Measurements from ENCODE around the gene ZNF185.

ZNF185 gene

DNA sequence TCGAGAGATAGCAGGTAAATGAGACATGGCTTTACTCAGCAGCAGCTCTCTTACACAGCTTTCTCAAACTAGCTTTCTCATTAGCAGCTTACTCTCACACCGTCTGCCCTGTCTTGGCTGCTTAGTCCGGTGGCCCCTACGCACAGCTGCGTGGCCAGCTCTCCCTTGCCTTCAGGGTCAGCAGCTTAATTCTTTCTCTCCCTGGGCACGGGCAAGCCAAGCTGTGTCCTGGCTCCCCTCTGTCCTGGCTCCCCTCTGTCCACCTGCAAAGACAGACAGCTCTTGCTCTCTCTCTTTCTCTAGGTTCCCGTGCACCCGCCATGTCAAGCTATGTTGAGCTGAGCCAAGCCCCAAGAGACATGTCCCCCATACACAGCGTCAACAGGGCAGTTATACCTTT is 39.4 kb downstream of the ZNF185 start:
- Mint-ChIP-seq H3K4me1 (no peaks in the 10 kb centered on the region), H3K27me3 (no peaks in the 10 kb centered on the region), H3K36me3 (no peaks in the 10 kb centered on the region), H3K4me3 (no peak overlapping the region), H3K27ac (no peak overlapping the region), H3K9me3 (no peaks in the 10 kb centered on the region)
- DNase-seq (ENCODE audit: low spot score in 2 of 2) (no peak), ATAC-seq (ENCODE audit: low read depth) (no peak)

DNA sequence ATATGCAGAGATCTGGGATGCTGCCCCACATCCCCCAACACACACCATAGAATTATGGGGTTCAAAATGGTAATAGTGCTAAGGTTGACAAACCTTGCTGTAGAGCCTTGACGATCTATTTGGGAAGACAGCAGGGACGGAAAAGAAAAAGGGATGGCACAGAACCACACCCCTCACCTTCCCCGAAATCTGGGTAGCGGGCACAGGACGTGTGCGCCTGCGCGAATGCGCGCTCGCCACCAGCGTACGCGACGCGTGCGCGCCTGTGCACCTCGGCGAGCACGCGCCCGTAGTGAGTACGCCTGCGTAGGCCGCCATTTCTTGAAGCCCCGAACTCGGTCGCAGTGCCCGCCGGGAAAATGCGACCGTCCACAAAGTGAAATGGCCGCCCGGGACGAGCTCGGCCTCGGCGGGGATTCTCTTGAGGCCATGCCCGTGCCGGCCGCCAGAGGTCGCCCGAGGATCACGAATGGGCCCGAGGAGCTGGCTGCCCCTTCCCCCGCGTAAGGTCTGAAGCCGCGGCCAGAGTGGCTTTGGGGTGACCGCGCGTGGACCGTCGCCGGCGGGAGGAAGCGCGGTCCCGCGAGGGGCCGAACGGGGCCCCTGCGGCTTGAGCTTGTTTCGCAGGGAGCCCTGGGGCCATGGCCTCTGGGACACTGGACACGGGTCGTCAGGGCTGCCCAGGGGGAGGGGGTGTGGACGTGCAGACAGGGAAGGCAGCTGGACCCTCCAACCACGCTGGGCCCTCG is 43.6 kb downstream of the ZNF185 start:
- peaks cover 2% of the 10 kb centered on the region for H3K36me3 Mint-ChIP-seq
- H3K27me3 Mint-ChIP-seq = no peaks in the 10 kb centered on the region
- peak; percentile 86 to 87 for DNase-seq (ENCODE audit: low spot score in 2 of 2)
- H3K9me3 Mint-ChIP-seq = no peaks in the 10 kb centered on the region
- H3K27ac Mint-ChIP-seq = peak overlapping the region; percentile 86
- no peaks in the 10 kb centered on the region for H3K4me1 Mint-ChIP-seq
- peak; percentile 99 for ATAC-seq (ENCODE audit: low read depth)
- H3K4me3 Mint-ChIP-seq = peak overlapping the region; percentile 88

DNA sequence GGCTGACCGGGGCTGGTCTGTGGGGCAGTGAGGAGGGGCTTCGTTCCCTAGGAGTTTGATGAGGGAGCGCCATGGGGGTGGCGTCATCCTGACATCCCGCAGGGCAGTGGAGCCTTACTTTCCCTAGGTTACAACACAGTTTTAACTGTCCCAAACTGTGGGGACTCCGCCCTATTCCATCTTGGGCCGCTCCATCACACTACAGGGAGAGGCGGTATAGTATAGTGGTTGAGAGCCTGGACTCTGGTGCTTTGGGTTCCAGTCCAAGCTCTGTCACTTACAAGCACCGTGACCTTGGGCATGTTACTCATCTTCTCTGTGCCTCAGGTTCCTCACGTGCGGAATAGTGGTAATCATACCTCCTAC is 44.2 kb downstream of the ZNF185 start:
- Mint-ChIP-seq H3K4me1 (no peaks in the 10 kb centered on the region), H3K27me3 (no peaks in the 10 kb centered on the region), H3K27ac (peak overlapping the region; percentile 86), H3K4me3 (no peak overlapping the region), H3K9me3 (no peaks in the 10 kb centered on the region), H3K36me3 (peaks cover 3% of the 10 kb centered on the region)
- no peak for ATAC-seq (ENCODE audit: low read depth)
- DNase-seq (ENCODE audit: low spot score in 2 of 2) = no peak

DNA sequence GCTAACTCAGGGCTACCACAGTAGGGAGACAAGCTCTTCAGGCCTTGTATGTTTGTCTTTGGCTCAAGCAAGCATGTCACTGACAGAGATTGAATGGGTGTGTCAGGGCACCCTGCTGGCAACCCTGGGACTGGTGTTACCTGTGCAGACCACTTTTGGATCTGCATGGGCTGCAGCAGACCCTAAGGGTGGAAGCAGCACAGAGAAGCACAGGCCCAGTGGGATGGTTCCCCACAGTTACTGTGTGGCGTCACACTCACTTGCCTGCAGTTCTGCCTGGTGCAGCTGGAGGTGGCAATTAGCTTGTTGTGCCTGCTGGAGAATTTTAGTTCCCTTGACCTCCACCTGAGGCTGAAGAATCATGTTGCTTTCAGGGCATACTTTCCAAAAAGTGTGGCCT is 46.0 kb downstream of the ZNF185 start:
- no peak overlapping the region for H3K27ac Mint-ChIP-seq
- ATAC-seq (ENCODE audit: low read depth) = no peak
- no peak for DNase-seq (ENCODE audit: low spot score in 2 of 2)
- H3K36me3 Mint-ChIP-seq = peaks cover 13% of the 10 kb centered on the region
- H3K4me1 Mint-ChIP-seq = no peaks in the 10 kb centered on the region
- H3K4me3 Mint-ChIP-seq = no peak overlapping the region
- H3K27me3 Mint-ChIP-seq = no peaks in the 10 kb centered on the region
- H3K9me3 Mint-ChIP-seq = no peaks in the 10 kb centered on the region

DNA sequence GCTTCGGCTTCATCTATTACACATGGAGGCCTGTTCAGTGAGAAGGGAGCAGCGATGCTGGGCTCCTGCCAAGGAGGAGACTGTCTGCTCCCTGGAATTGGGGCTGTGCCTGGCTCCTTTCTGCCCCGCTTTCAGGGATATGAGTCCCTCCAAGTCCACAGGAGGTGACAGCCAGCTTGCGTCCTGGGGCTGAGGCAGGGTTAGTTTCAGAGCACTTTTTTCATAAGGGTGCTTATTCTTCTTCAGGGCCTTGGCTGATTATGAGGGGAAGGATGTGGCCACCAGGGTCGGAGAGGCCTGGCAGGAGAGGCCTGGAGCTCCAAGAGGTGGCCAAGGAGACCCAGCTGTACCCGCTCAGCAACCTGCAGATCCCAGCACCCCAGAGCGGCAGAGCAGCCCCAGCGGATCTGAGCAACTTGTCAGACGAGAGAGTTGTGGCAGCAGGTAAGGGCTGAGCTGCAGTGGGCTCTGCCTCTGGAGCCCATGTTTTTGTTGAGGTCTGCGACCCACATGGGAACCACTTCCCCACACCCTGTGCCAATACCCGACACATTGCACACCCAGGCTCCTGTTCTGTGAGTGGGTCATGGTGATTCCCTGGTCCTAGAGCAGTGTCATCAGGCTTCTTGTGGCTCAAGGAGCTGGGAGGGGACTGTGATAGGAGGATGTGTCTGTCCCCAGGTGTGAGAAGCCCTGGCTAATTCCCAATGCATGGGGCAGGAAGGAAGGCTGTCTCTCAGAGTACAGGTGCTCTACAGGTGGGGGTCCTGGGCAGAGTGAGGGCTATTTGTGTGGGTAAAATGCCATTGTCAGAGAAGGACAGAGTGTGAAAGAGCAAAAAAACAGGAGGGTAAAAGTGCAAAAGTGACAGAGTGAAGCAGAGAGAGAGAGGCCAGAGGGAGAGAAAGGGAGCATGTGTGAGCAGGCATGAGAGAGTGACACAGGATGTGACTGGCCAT is 47.4 kb downstream of the ZNF185 start:
- peaks cover 13% of the 10 kb centered on the region for H3K36me3 Mint-ChIP-seq
- no peaks in the 10 kb centered on the region for H3K4me1 Mint-ChIP-seq
- H3K9me3 Mint-ChIP-seq = no peaks in the 10 kb centered on the region
- no peak overlapping the region for H3K27ac Mint-ChIP-seq
- no peak overlapping the region for H3K4me3 Mint-ChIP-seq
- no peaks in the 10 kb centered on the region for H3K27me3 Mint-ChIP-seq
- DNase-seq (ENCODE audit: low spot score in 2 of 2) (no peak), ATAC-seq (ENCODE audit: low read depth) (no peak)

DNA sequence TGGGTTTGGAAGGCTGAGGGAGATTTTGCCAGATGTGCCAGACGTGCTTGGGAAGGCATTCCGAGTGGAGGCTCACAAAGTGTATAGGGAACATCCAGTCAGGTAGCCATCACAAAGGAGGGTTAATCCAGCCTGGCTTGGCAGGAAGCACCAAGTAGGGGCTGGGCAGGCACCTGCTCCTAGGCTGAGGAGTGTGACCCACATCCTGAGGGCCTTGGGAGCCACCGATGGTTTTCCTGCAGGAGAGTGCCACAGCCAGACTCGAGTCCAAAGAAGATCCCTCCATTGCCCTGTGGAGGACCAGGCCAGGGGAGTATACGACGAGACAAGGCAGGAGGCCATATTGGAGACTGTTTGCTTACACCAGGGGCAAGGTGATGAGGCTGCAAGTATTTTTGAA is 48.8 kb downstream of the ZNF185 start:
- Mint-ChIP-seq H3K27ac (no peak overlapping the region), H3K4me3 (no peak overlapping the region), H3K4me1 (no peaks in the 10 kb centered on the region), H3K36me3 (peaks cover 13% of the 10 kb centered on the region), H3K9me3 (no peaks in the 10 kb centered on the region), H3K27me3 (no peaks in the 10 kb centered on the region)
- no peak for ATAC-seq (ENCODE audit: low read depth)
- DNase-seq (ENCODE audit: low spot score in 2 of 2) = no peak
